BLaER1 (cell line): ENCODE results near the gene PI4K2A.

Source experiments
- H3K27ac ChIP-seq: shearing (Covaris generic); formaldehyde crosslinking; 2 replicates; pipeline ENCODE4 v1.8.1; 2022
- H3K27me3 ChIP-seq: shearing (Covaris generic); formaldehyde crosslinking; 2 replicates; pipeline ENCODE4 v1.8.1; 2022
- H3K36me3 ChIP-seq: shearing (Covaris generic); formaldehyde crosslinking; 2 replicates; pipeline ENCODE4 v1.8.1; 2022
- H3K4me1 ChIP-seq: shearing (Covaris generic); formaldehyde crosslinking; 2 replicates; pipeline ENCODE4 v1.8.1; 2022
- H3K4me2 ChIP-seq: shearing (Covaris generic); formaldehyde crosslinking; 2 replicates; pipeline ENCODE4 v1.8.1; 2022
- H3K4me3 ChIP-seq: shearing (Covaris generic); formaldehyde crosslinking; 2 replicates; pipeline ENCODE4 v1.8.1; 2022
- H3K9ac ChIP-seq: shearing (Covaris generic); formaldehyde crosslinking; 2 replicates; pipeline ENCODE4 v1.8.1; 2022
- H3K9me3 ChIP-seq: shearing (Covaris generic); formaldehyde crosslinking; 2 replicates; pipeline ENCODE4 v1.8.1; 2022
- H4K20me1 ChIP-seq: shearing (Covaris generic); formaldehyde crosslinking; 2 replicates; pipeline ENCODE4 v1.8.1; 2022
- Cebpa-rat ChIP-seq: shearing (Covaris generic); IDR thresholded peaks from 2 replicates; pipeline ENCODE4 v1.8.1; 2022

Gene PI4K2A

DNA sequence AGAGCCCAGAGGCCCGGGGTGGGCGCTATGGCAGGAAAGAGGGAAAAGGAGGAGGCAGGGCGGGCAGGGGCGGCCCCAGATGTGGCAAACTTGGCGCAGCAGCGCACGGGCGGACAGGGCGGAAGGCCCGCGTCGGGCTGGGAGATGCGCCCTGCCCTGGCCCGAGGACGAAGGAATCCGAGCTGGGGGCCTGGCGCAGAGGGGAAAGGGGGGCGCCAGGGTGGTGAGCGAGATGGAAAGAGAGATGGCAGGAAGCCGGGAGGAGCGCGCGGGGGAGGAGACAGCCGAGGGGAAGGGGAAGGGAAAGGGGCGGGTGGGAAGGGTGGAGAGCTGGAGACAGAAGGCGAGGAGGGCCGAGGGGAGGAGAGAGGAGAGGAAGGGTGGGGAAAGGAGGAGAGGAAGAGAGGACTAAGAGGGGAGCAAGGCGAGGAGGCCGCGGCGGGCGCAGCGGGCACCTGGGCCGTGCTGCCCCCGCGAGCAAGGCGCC lies 72.9 kb downstream of the PI4K2A start, which contains the start of gene MARVELD1:
Gene MARVELD1, plus strand, starts transcription at position 392 of the 487 bp plus-strand sequence. CDS start 147 bp downstream, outside the sequence.
- peak within 1 kb of the TSS; percentile 91 for H3K9ac ChIP-seq
- peak within 1 kb of the TSS; percentile 86 for H3K4me2 ChIP-seq
- H3K27ac ChIP-seq: peak within 1 kb of the TSS; percentile 94
- peaks cover 21% of the 10 kb centered on the region for H3K36me3 ChIP-seq
- H4K20me1 ChIP-seq: peaks cover 32% of the 10 kb centered on the region
- peaks cover 54% of the 10 kb centered on the region for H3K4me1 ChIP-seq
- TF ChIP-seq Cebpa-rat: no peak
- H3K27me3 ChIP-seq: no peaks in the 10 kb centered on the region
- peak within 1 kb of the TSS; percentile 83 for H3K4me3 ChIP-seq
- H3K9me3 ChIP-seq: no peaks in the 10 kb centered on the region

- Histone ChIP-seq H3K4me2 (peak overlapping the region; percentile 86), H3K27me3 (no peaks in the 10 kb centered on the region), H3K9me3 (no peaks in the 10 kb centered on the region), H3K4me1 (peaks cover 59% of the 10 kb centered on the region), H3K9ac (peak overlapping the region; percentile 91), H3K4me3 (peak overlapping the region; percentile 83), H4K20me1 (peaks cover 37% of the 10 kb centered on the region), H3K27ac (peak overlapping the region; percentile 94), H3K36me3 (peaks cover 26% of the 10 kb centered on the region)
- no peak for TF ChIP-seq Cebpa-rat
These were observed 73.4 kb downstream of the PI4K2A start for GRCh38 chr10:97713826-97714400.

DNA sequence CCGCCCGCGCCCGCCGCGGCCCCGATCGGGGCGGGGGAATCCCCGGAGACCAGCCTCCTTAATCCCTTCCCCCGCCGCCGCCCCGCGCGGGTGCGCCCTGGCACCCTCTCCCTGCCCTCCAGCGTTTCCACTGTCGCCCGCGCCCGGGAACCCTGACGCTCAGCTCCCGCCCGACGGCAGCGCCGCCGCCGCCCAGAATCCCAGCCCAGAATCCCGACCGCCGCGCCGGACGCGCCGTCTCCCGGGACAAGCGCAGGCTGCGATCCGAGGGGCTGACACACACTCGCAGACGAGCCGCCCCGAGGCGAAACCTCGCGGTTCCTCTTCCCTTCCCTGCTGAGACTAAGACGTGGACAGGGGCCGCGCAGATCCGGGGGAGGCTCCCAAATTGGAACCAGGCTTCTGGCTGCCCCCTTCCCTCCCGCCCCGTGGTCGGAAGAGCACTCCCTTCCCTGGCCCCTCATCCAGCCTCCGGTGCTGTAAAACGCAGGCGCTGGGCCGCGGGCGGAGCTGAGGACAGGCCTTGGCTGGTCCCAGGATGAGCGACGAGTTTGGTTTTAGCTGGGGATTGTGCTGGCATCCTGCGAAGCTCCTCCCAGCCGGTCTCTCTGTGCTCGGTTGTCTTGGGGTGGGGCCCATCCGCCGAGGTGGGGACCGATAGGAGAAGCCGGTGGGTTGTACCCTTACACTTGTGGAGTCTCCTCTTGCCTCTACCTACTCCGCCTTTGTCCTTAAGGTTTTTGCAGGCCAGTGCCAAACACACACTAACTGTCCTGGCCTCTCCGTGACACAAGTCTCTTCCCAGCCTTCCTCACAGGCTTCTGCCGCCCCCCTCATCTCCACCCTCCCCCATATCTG lies 74.2 kb downstream of the PI4K2A start:
- peaks cover 60% of the 10 kb centered on the region for H3K4me1 ChIP-seq
- H4K20me1 ChIP-seq: peaks cover 40% of the 10 kb centered on the region
- H3K27me3 ChIP-seq: no peaks in the 10 kb centered on the region
- peak overlapping the region; percentile 94 for H3K27ac ChIP-seq
- peak overlapping the region; percentile 91 for H3K9ac ChIP-seq
- peak overlapping the region; percentile 86 for H3K4me2 ChIP-seq
- peak overlapping the region; percentile 83 for H3K4me3 ChIP-seq
- TF ChIP-seq Cebpa-rat: no peak
- H3K36me3 ChIP-seq: peaks cover 34% of the 10 kb centered on the region
- no peaks in the 10 kb centered on the region for H3K9me3 ChIP-seq

- no peaks in the 10 kb centered on the region for H3K27me3 ChIP-seq
- peaks cover 35% of the 10 kb centered on the region for H3K36me3 ChIP-seq
- peak overlapping the region; percentile 94 for H3K27ac ChIP-seq
- peak overlapping the region; percentile 83 for H3K4me3 ChIP-seq
- no peak for TF ChIP-seq Cebpa-rat
- H3K9ac ChIP-seq: peak overlapping the region; percentile 91
- H4K20me1 ChIP-seq: peaks cover 40% of the 10 kb centered on the region
- H3K4me2 ChIP-seq: peak overlapping the region; percentile 86
- H3K9me3 ChIP-seq: no peaks in the 10 kb centered on the region
- peaks cover 58% of the 10 kb centered on the region for H3K4me1 ChIP-seq
These were observed 74.9 kb downstream of the PI4K2A start for GRCh38 chr10:97715259-97715874.

- peak overlapping the region; percentile 86; the same call in 1 of the 2 replicates for H3K4me2 ChIP-seq
These were observed 77.2 kb downstream of the PI4K2A start for GRCh38 chr10:97717627-97718026.

DNA sequence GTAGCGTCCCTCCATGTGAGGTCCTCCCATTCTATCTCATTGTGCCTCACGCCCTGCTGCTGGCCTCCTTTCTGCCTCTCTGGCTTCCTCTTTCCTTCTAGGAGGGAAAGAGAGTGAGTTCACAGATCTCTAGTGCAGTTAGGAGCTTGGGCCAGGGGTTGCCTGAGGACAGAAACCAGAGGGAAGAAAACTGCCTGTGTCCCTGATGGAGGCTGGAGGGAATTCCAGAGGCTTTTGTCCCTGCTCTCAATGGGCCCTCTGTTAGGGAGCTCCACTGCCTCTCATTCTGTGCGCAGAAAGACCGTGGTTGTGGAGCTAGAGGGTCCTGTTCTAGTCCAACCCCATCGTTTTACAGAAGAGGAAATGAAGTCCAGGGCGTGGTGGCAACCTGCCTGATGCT lies 77.7 kb downstream of the PI4K2A start:
- Histone ChIP-seq H3K27me3 (no peaks in the 10 kb centered on the region), H3K4me2 (peak overlapping the region; percentile 86), H3K4me1 (peaks cover 59% of the 10 kb centered on the region), H4K20me1 (peaks cover 40% of the 10 kb centered on the region), H3K9me3 (no peaks in the 10 kb centered on the region), H3K36me3 (peaks cover 35% of the 10 kb centered on the region), H3K27ac (peak overlapping the region; percentile 33; the same call in 1 of the 2 replicates), H3K9ac (peak overlapping the region; percentile 21; the same call in 1 of the 2 replicates), H3K4me3 (no peak overlapping the region)
- no peak for TF ChIP-seq Cebpa-rat

More at GRCh38 chr10:97717627-97718026, 77.2 kb downstream of the PI4K2A start:
- Histone ChIP-seq H3K9ac (no peak overlapping the region; the same call in 1 of the 2 replicates), H3K36me3 (peaks cover 35% of the 10 kb centered on the region), H3K27me3 (no peaks in the 10 kb centered on the region), H3K4me3 (no peak overlapping the region), H3K27ac (no peak overlapping the region; the same call in 1 of the 2 replicates), H3K4me1 (peaks cover 64% of the 10 kb centered on the region), H3K9me3 (no peaks in the 10 kb centered on the region), H4K20me1 (peaks cover 40% of the 10 kb centered on the region)
- TF ChIP-seq Cebpa-rat: no peak

GRCh38 chr10:97718659-97719142 lies 78.2 kb downstream of the PI4K2A start:
- Histone ChIP-seq H3K4me3 (no peak overlapping the region), H3K9ac (peak overlapping the region; percentile 21; the same call in 1 of the 2 replicates), H3K27ac (peak overlapping the region; percentile 33; the same call in 1 of the 2 replicates), H3K36me3 (peaks cover 35% of the 10 kb centered on the region), H3K27me3 (no peaks in the 10 kb centered on the region), H3K4me1 (peaks cover 57% of the 10 kb centered on the region), H3K4me2 (peak overlapping the region; percentile 86), H3K9me3 (no peaks in the 10 kb centered on the region), H4K20me1 (peaks cover 40% of the 10 kb centered on the region)
- no peak for TF ChIP-seq Cebpa-rat

DNA sequence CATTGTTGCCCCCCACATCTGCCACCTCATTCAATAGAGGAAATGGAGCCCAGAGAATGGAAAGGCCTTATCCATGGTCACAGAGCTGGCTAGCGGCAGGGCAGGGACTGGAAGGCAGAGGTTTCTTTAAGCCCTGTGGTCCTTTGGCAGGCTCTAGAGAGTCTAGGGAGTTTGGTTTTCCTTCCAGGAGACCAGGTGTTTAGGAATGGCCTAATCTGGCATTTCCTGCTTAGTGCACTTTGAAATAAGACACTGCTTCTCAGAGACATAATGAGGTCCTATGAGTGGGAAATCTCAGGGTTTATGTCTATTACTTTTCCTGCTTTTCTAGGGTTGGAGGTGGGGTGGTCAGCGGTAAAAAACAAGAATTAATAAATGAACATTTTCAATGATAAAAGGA lies 79.1 kb downstream of the PI4K2A start:
- Histone ChIP-seq H3K4me3 (no peak overlapping the region), H3K9me3 (no peaks in the 10 kb centered on the region), H3K4me1 (peaks cover 57% of the 10 kb centered on the region), H3K27me3 (no peaks in the 10 kb centered on the region), H3K9ac (no peak overlapping the region), H3K4me2 (no peak overlapping the region; the same call in 1 of the 2 replicates), H3K27ac (no peak overlapping the region), H4K20me1 (peaks cover 40% of the 10 kb centered on the region), H3K36me3 (peaks cover 35% of the 10 kb centered on the region)
- no peak for TF ChIP-seq Cebpa-rat
